Stimulated activated CD8-positive, alpha-beta memory T cell treated with anti-CD3 and anti-CD28 coated beads, Interleukin-12 subunit alpha, Interleukin-12 subunit beta, amount 100 ng/mL, for 1 hour (primary cell): ENCODE measurements around the gene NUDT6.
"Not testable (repeated sequence)": the region's sequence is repeated elsewhere in the genome, so short reads cannot be mapped to it uniquely, and the experiment has no call there.

Experiments
- DNase-seq: peaks from one replicate; pipeline ENCODE4 v3.0.0-alpha.2; 2020; ENCODE audit warnings: low read depth

NUDT6 gene

DNA sequence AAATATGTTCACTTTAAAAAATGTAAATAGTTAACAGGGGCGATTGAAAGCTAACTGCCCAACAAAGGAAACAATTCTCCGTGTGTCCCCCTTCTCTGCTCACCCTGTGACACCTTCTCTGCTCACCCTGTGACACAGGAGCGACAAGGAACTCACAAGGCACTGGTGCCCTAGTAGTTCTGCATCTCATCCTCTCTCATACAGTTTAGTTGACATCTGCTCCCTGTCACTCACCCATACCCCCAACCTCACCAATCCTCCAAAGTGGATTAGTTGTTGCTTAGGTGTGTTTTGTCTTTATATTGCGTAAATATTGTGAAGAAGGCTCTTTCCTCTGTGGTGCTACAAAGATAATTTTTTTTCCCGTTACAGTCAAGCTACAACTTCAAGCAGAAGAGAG, 46.4 kb downstream of the NUDT6 start:
- no peak for DNase-seq

DNA sequence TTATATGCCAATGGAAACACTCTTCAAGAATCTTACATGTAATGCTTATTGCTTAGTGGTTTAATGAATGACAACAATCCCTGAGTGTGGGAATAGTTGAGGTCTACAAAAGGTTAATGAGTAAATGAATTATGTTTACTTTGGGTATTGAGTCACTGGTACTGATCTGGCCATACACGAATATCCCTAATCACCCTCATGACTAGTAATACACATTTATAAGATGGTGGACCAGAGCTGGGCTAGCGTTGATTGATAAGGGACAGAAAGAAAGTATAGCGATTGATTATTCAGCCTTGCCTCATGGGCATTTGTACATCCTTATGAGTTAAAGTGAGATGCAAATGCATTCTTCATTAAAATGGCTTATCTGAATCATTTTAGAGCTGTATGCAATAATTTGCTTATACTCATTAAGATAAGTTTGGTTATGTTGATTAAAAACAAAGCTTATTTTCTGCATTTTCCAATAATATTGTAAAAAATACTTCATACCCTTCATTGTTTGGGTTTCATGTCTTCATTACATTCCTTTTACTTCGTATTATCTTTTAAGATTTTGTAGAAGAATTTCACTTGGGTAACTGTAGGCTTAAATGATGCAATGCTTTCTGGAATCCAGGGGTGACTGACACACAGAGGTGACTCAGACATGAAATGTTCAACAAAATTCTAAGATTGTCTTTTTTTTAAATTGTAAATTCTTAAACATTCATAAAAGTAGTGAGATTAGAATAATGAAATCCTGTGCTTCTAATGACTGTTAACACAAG, 48.4 kb downstream of the NUDT6 start:
- no peak for DNase-seq

DNA sequence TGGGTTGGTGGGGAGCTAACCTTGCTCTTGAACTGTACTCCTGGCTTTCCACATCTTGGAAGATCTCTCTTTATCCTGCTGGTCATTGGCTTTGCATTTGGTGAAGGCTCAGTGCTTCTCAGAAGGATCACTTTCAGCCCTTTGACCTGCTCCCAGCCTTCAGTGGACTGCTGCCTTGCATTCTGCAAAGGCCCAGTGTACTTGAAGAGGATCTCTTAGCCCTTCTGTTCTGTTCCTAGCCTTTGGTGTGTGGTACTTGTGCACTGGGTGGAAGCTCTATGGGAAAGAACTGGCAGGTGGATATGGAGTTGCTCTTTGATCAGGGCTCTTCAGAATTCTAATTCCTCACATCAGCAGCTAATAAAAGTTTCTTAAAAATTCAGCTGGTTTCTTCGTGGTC, 49.3 kb downstream of the NUDT6 start:
- DNase-seq, result no peak

DNA sequence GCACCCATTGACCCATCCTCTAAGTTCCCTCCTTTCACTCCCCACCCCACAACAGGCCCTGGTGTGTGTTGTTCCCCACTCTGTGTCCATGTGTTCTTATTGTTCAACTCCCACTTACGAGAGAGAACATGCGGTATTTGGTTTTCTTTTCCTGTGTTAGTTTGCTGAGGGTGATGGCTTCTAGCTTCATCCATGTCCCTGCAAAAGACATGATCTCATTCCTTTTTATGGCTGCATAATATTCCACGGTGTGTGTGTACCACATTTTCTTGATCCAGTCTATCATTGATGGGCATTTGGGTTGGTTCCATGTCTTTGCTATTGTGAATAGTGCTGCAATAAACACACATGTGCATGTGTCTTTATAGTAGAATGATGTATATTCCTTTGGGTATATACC, 54.2 kb downstream of the NUDT6 start:
- DNase-seq, result not testable (repeated sequence)

DNA sequence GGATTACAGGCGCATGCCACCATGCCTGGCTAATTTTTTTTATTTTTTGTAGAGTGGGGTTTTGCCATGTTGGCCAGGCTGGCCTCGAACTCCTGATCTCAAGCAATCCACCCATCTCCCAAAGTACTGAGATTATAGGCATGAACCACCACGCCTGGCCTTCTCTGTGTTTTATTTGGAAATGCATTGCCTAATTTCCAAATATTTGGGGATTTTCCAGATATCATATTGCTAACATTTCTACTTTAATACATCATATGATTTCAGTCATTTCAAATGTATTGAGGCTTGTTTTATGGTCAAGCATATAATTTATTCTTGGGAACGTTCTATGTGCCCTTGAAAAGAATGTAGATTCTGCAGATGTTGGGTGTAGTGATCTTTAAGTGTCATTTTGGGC, 57.0 kb downstream of the NUDT6 start:
- DNase-seq, result no peak

DNA sequence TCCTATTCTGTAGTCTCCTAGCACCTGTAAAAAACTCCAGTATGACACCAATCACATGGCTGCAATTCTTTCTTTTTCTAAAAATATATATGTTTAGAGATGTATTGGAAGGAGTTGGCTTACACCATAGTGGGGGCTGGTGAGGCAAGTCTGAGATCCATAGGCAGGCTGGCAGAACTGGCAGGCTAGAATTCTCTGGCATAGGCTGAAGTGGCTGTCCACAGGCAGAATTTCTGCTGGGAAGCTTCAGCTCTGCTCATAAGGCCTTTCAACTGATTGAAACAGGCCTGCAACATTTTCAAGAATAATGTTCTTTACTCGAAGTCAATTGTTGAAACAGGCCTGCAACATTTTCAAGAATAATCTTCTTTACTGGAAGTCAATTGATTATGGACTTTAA, 58.8 kb downstream of the NUDT6 start:
- DNase-seq, result no peak

DNA sequence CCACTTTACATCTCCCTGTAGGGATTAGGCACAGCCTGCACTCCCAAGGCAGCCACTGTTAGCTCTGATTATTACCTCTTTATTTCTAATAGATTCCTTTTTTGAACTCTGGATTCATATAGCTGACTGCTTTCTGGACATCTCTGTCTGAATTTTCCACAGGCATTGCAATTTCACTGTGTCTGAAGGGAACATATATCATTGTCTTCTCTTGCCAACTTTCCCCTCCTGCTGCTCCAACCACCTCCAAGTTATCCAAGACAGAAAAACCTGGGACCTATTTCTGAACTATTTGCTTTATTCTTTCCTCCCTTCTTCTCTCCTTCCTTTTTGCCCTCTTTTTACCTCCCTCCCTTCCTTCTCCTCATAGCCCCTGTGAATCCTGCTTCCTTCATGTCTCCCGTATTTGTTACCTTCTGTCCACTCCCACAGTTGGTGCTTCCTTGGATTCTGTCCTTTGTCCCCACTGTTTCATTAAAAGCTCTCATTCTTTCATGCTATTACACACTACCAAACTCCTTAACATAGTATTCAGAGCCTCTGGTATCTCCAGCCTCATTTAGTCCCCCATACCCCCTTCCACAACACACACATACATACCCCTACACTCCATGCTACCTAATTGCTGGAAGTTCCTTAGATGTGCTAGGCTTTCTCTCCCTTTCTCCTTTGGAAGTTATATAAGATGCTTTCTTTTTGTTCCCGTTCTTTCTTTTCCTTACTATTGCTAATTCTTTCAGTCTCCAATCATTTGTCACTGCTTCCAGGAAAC, 61.0 kb downstream of the NUDT6 start:
- DNase-seq, result no peak

DNA sequence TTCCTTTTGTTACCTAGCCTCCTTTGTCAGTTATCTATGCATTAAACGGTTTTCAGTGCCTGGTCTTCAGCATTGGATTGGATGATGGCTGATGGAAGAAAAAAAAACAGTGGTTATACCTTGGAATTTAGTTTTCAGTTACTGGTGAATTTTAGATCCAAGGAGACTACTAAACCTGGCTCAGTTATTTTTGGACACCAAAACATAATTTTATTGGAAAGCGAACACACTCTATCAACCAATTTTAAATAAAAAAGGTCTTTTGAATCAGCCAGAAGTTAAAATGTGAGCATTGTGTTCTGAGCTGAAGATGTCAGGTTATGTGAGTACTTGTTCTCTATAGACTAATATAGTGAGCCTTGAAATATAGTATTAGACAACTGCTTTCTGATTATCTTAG, 63.7 kb downstream of the NUDT6 start:
- no peak for DNase-seq

DNA sequence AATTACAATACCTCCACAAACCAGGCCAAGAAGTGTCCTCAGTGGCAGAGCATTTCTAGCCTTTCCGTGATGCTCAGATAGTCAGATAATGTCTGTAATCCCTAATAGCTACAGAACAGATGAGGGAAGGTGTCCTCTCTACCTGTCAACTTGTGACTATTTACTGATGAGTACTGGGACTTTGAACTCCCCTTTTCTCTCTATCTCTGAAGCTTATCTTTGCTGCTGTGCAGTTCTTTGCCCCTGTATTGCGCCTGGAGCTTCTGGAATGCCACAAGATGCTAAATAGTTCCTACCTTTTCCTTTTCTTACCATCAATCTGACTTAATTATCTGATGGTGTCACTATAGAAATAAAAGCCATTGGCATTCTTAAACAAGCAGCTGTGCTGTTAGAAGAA, 65.2 kb downstream of the NUDT6 start:
- DNase-seq, result no peak

DNA sequence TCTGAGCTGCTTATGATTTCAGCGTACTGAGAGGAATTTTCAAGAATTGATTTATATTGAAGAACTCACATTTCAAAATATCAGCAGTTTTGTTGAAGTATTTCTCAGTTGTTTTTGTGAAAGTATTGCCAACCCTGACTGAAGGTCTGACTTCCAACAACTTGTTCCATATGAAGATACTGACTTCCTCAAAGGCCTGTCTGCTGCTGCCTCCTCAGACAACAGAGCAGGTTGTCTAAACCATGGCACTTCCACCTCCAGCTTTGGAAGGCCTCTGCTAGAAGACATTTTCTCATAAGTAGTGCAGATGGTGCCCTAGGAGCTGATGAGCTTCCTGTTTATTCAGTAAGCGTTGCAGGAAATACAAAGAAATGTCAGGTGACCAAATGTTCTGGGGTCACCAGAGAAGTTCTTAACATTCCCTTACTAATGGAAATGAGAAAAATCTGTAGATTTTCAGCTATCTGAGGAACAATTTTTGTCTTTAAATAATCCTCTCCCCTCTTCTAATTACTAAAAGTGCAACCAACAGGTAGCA, 67.0 kb downstream of the NUDT6 start:
- no peak for DNase-seq

DNA sequence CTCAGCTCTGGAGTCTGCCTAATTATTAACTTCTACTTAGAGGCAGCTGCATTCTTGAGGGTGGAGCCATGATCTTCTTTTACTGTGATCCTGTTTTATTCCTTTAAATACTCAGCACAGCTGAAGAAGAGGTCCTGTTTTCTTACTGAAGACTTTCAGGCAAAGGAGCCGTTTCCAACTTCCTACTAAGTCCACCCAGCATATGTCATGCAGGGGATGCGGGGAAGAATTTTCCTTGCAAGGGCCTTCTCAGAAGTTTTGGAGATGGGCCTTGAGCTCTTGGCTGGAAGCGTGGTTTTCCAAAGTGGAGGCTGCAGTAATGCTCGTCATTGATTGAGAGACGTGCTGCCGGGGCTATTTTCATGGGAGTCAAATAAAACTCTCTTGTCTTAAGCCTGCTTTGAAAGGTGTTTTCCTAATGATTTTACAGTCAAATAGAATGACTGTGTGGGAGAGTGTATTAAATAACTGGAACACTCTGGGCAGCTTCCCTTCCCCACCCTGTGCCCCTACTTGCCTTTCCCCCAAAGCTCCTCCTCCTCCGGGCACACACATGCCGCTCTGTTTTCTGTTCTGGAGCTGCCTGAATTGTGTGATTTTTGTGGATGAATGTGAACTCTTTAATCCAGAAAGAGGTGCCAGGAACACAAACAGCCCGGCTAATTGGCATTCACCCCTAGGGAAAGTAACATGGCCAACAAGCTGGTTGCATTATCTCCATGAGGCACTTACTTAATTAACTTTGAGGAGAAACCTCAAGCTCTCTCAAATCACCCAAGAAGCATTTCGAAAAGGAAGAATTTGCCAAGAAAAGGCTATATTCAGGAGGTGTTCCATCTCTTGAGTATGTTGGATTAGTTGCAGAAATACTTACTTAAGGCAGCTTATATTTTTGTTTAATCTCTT, 67.7 kb downstream of the NUDT6 start:
- DNase-seq, result no peak

DNA sequence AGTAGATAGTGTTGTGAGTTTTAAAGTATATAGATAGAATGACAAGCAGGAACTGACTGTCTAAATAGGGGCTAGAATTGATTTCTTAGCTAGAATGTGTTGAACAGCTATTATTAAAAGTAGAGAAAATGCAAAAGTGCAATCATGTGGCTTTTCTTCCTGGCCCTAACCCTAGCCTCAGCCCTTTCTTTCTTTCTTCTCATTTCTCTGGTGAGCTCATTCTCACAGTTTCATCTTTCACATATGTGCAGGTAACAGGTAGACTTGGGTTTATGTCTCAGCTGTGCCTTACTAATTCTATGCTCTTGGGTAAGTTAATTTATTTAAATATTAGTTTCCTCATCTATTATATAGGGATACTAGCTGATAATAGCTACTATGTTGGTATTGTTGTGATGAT, 70.8 kb downstream of the NUDT6 start:
- DNase-seq, result no peak

DNA sequence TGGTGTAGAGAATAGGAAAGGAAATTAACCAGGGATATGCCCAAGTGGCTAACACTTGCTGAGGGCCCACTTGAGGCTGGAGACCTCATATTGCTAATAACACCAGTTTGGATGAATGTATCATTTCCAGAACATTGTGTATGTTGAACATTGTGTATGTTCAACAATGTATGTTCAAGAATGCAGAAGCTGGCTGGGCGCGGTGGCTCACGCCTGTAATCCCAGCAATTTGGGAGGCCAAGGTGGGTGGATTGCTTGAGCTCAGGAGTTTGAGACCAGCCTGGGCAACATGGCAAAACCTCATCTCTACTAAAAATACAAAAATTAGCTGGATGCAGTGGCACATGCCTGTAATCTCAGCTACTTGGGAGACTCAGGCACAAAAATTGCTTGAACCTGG, 72.6 kb downstream of the NUDT6 start:
- DNase-seq, result not testable (repeated sequence)

DNA sequence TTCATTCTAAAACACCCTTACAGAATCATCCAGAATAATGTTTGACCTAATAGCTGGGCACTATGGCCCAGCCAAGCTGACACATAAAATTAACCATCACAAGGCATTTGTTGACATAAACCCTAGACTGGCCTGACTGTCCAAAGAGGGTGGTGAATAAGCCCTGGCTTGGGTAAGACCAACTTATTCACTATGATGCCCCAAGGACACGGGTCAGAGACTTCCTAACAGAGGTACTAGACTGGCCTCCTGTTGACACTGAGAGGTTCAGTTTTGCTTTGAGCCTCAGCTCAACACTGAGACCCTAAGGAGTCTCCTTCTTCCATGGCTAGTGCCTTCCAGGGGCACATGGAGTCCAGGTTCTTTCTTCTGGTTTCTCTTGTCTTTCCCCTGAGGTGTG, 74.5 kb downstream of the NUDT6 start:
- DNase-seq, result no peak

DNA sequence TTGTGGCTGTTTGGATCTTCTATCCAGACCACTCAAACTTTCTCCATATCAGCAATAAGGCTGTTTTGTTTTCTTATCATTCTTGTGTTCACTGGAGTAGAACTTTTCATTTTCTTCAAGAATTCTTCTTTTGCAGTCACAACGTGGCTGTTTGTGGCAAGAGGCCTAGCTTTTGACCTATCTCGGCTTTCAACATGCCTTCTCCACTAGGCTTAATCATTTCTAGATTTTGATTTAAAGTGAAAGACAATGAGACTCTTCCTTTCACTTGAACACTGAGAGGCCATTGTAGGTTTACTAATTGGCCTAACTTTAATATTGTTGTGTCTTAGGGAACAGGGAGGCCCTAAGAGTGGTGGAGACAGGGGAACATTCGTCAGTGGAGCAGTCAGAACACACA, 76.6 kb downstream of the NUDT6 start:
- no peak for DNase-seq

DNA sequence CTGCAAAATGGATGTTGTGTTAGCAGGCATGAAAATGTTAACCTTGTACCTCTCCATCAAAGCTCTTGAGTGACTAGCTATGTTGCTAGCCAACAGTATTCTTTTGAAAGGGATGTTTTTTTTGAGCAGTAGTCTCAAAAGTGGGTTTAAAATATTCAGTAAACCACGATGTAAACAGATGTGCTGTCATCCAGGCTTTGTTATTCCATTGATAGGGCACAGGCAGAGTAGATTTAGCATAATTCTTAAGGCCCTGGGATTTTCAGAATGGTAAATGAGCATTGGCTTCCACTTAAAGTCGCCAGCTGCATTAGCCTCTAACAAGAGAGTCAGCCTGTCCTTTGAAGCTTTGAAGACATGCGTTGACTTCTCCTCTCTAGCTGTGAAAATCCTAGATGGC, 77.3 kb downstream of the NUDT6 start:
- DNase-seq, result no peak

DNA sequence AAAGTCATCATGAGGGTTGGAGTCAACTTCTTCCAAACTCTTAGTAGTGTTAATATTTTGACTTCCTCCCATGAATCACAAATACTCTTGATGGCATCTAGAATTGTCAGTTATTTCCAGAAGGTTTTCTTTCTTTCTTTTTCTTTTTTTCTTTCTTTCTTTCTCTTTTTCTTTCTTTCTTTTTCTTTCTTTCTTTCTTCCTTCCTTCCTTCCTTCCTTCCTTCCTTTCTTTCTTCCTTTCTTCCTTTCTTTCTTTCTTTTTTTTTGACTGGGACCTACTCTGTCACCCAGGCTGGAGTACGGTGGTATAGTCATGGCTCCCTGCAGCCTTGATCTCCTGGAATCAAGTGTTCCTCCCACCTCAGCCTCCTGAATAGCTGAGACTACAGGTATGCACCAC, 78.0 kb downstream of the NUDT6 start:
- DNase-seq, result not testable (repeated sequence)

DNA sequence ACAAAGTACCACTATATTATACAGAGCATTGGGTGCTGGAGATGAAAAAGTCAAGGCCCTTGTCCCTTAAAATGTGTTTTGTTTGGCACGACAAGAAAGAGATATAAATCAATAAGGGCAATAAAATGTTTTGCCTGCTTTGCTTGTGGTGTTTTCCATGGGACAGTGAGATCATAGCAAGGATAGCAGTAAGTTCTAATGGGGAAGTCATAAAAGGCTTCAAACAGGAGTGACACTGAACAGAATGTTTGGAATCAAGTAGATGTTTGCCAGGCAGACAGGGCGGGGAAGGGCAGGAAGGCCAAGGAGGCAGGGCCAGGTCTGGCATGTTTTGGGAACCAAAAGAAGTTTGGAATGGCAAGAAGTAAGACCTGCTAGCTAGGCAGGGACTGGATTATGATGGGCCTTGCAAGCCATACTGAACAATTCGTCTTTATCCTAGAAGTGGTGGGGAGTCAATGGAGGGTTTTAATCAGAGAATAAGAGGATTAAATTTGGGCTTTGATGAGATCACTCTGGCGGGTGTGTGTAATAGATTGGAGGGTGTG, 79.3 kb downstream of the NUDT6 start:
- no peak for DNase-seq
